Heart left ventricle (tissue), 16 donors: ENCODE results near the gene CELA3A. TPM values are rescaled to one million over a fixed set of nuclear protein-coding genes. Genes with fewer than 3 reads are reported as not detected.

Source experiments
- ATAC-seq, 4 donors: fragments of 200-7000 bp; cut with Tn5 transposase; one replicate each; pipeline ENCODE4 v1.9.1; 2020 to 2022; ENCODE audit warnings: moderate library complexity in 4 of 4, mild to moderate bottlenecking in 3 of 4, moderate number of reproducible peaks in 1 of 4
- DNase-seq, 5 donors: peaks; one replicate each; pipeline ENCODE4 v3.0.0-alpha.2; 2020
- H3K27ac ChIP-seq, 12 donors: fragments of 200-600 bp; sonication (generic) in 4 of 12; one replicate each; pipeline versions ENCODE4 v1.5.0 to v1.8.0; 2016 to 2022; ENCODE audit warnings: mild to moderate bottlenecking in 2 of 12
- H3K27me3 ChIP-seq, 9 donors: fragments of 200-600 bp; sonication (generic) in 2 of 9; one replicate each; pipeline versions ENCODE4 v1.5.1 to v1.8.0; 2016 to 2022; ENCODE audit warnings: mild to moderate bottlenecking in 3 of 9
- H3K36me3 ChIP-seq, 9 donors: fragments of 200-600 bp; sonication (generic) in 2 of 9; one replicate each; pipeline versions ENCODE4 v1.5.0 to v1.8.0; 2018 to 2022; ENCODE audit warnings: mild to moderate bottlenecking in 2 of 9
- H3K4me1 ChIP-seq, 12 donors: fragments of 200-600 bp; sonication (generic) in 4 of 12; one replicate each; pipeline versions ENCODE4 v1.5.0 to v1.8.0; 2016 to 2022; ENCODE audit warnings: mild to moderate bottlenecking in 3 of 12
- H3K4me3 ChIP-seq, 12 donors: fragments of 200-600 bp; sonication (generic) in 4 of 12; one replicate each; pipeline versions ENCODE4 v1.5.0 to v1.8.0; 2017 to 2022; ENCODE audit warnings: mild to moderate bottlenecking in 9 of 12, moderate library complexity in 4 of 12
- H3K9me3 ChIP-seq, 12 donors: fragments of 200-600 bp; sonication (generic) in 4 of 12; one replicate each; pipeline versions ENCODE4 v1.5.0 to v1.8.0; 2016 to 2022; ENCODE audit warnings: mild to moderate bottlenecking in 1 of 12
- CTCF ChIP-seq, 12 donors: fragments of 200-600 bp; sonication (generic) in 4 of 12; IDR thresholded peaks; one replicate each; pipeline versions ENCODE4 v1.5.0 to v1.8.0; 2018 to 2022; ENCODE audit warnings: antibody characterized with exemption in 12 of 12, mild to moderate bottlenecking in 5 of 12
- POLR2A ChIP-seq, 2 donors: fragments of 450-650 bp; IDR thresholded peaks; one replicate each; pipeline ENCODE4 v1.6.1; 2017; ENCODE audit warnings: antibody characterized with exemption in 2 of 2, mild to moderate bottlenecking in 2 of 2, moderate library complexity in 2 of 2
- WGBS, 4 donors: extraction: QIAGEN DNeasy Blood & Tissue Kit in 2 of 4; methylation state at CpG; one replicate each; pipeline versions ENCODE4 v1.1.5 to v1.1.7; 2013 to 2018; 5-methylcytosine and 5-hydroxymethylcytosine counted together
- intact Hi-C, 10 donors: fragments of 100-400 bp; cut with DNase I; formaldehyde crosslinking; loops; one replicate each; pipeline versions ENCODE4 v1.11.1 to v1.14.2; 2022
- polyA plus RNA-seq, 2 donors: library from polyadenylated mRNA; stranded (reverse); fragments of 200-250 nt; gene quantifications; one replicate each; pipeline ENCODE4 v1.2.3, GENCODE V29; 2013
- total RNA-seq, 9 donors: library from RNA; depleted of rRNA in 2 of 9; stranded (reverse); fragments of >200 nt in 2 of 9; fragmentation: NEBNext Ultra II Directional in 3 of 9; extraction: Animal tissue kit (Norgen Biotek cat#: 25700) in 3 of 9; gene quantifications; one replicate each; pipeline versions ENCODE4 v1.1.0 to v1.2.4, GENCODE V29; 2016 to 2023
- donor health status: ischemic (EF 13 %, LVEDD 7.1; RV severe dilation, severe dysfunction).
- donor health status: healthy with polysubstance abuse.
- donor health status: DM: no; HTN: yes; CAD: no.
- donor health status: DM: no; HTN: no; CAD: no.
- donor health status: ischemic (EF 25% LVEDD 6.9; RV normal size, moderate dysfunction).
- donor health status: ischemic (EF 25% LVEDD 5.7; RV mildly dilated, moderate dysfunction).
- donor health status: healthy.
- donor health status: DM: yes; HTN: yes; CAD: no.
- donor health status: ischemic (EF 35%, LVEDD 5.7; RV mildly dilated, moderate dysfunction).
- donor health status: nonischemic (EF 11% LVEDD 7.7; RV severe dilation, severe dysfunction).
- donor health status: DM: yes; HTN: yes; CAD: no.
- donor health status: PGD.
- donor health status: ischemic (EF 29% LVEDD 5.4; RV normal size, mild dysfunction).
- donor health status: nonischemic (EF 23%, LVEDD 6.1; RV moderate dilation, normal function).

The CELA3A gene
- total and polyA plus RNA-seq, 11 donors: 0.68 to 4.8 (median 3.1) TPM; not detected in 6

DNA sequence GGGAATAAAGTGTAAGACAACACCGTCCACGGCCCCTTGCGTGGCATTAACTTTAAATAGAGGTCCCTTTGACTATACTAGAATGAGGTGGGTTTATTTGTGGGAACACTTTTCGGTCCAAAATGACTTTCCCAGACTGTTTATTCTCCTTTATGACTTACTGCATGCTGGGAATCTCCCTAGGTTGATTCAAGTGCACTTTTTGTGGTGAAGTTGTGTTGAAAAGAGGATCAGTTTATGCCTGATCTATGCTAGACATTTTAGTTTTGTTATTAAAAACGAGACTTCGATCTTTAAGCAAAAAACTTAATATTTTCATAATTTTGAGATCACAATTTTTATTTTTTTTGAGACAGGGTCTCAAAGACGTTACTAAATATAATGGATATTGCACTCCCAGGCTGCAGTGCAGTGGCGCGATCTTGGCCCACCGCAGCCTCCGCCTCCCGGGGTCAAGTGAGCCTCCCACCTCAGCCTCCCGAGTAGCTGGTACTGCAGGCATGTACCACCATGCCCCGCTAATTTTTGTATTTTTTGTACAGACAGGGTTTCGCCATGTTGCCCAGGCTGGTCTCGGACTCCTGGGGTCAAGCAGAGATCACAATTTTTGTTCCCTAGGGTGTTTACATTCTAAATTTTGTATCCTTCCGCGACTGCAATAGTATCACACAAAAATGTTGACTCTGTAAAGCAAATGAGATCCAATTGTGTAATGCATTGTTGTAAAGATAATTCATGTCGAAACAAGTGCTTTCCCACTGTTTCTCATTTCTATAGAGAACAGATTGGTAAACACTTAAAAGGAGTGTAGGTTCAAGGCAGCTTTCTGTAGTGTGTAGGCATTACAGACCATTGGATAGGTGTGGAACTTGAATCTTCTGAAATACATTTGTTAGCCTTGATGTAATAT is 52.7 kb downstream of the CELA3A start:
- 45 to 56% (median 49%) methylated on average over 19 of the region's 19 CpGs for WGBS, 4 donors
- H3K27me3 ChIP-seq: no peaks in the 10 kb centered on the region
- intact Hi-C loops: loop anchor here in 2 of 10 donors (2.0 kb wide), 1 partner anchor 29 kb away; no protein-coding TSS in a partner anchor

DNA sequence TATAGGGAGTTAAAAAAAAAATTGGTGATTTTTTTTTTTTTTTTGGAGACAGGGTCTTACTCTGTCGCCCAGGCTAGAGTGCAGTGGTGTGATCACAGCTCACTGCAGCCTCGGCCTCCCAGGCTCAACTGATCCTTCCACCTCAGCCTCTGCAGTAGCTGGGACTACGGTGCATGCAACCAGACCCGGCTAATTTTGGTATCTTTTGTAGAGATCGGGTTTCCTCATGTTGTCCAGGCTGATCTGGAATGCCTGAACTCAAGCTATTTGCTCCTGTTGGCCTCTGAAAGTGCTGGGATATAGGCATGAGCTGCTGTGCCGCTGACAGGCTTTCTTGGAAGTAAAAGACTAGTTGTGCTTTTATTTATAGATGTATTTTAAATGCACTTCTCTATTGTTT is 54.0 kb downstream of the CELA3A start:
- TF ChIP-seq POLR2A (IDR thresholded peaks at IDR 0.05) (no peak), CTCF (IDR thresholded peaks at IDR 0.05) (no peak)
- Histone ChIP-seq H3K4me3 (peak overlapping the region in 5 of 12 donors; percentile 3 to 30 (median 11)), H3K9me3 (no peaks in the 10 kb centered on the region), H3K4me1 (peaks cover 13 to 73% (median 56%) of the 10 kb centered on the region in 12 donors), H3K36me3 (peaks cover 0 to 41% (median 0%) of the 10 kb centered on the region in 9 donors), H3K27ac (peak overlapping the region in 5 of 12 donors; percentile 0 to 39 (median 32)), H3K27me3 (no peaks in the 10 kb centered on the region)
- DNase-seq (no peak), ATAC-seq (no peak)
- intact Hi-C loops: no loop called here
- WGBS, 4 donors: 23 to 45% (median 42%) methylated on average over 6 of the region's 6 CpGs

More for the DNA sequence above, 52.7 kb downstream of the CELA3A start:
- DNase-seq: no peak
- Histone ChIP-seq H3K9me3 (no peaks in the 10 kb centered on the region), H3K4me1 (peaks cover 12 to 63% (median 48%) of the 10 kb centered on the region in 12 donors), H3K4me3 (peak overlapping the region; percentile 57 to 98 (median 78)), H3K36me3 (peaks cover 0 to 30% (median 0%) of the 10 kb centered on the region in 9 donors), H3K27ac (peak overlapping the region; percentile 94 to 100 (median 98))
- no peak for TF ChIP-seq POLR2A (IDR thresholded peaks at IDR 0.05)
- TF ChIP-seq CTCF (IDR thresholded peaks at IDR 0.05): no peak
- no peak for ATAC-seq

- Histone ChIP-seq H3K4me3 (peak overlapping the region in 5 of 12 donors; percentile 0 to 38 (median 6)), H3K4me1 (peaks cover 17 to 79% (median 60%) of the 10 kb centered on the region in 12 donors), H3K27me3 (no peaks in the 10 kb centered on the region), H3K36me3 (peaks cover 0 to 41% (median 0%) of the 10 kb centered on the region in 9 donors), H3K27ac (peak overlapping the region in 6 of 12 donors; percentile 0 to 39 (median 18)), H3K9me3 (no peaks in the 10 kb centered on the region)
- DNase-seq: no peak
- intact Hi-C loops: no loop called here
- WGBS, 4 donors: 13 to 25% (median 21%) methylated on average over 1 of the region's 1 CpG
- no peak for ATAC-seq
- TF ChIP-seq POLR2A (IDR thresholded peaks at IDR 0.05): no peak
- TF ChIP-seq CTCF (IDR thresholded peaks at IDR 0.05): no peak
Measured at GRCh38 chr1:22056043-22056442, 54.6 kb downstream of the CELA3A start.

DNA sequence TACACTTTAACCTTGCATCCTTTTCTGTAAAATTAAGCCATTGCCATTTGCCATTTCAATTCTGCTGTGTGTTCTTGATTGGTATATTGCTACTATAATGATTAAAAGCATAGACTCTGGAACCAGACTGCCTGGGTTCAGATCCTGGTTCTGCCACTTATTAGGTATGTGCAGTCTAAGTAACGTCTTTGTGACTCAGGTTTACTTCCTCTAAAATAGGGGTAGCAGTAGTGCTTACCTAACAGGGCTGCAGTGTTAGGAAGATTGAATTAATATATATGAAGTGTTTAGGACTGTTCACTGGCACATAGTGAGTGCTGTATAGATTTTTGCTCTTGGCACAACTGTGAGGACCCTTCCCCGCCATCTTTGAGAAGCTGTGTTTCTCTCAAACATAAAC is 55.5 kb downstream of the CELA3A start:
- Histone ChIP-seq H3K27ac (peak overlapping the region in 5 of 12 donors; percentile 0 to 39 (median 29)), H3K4me1 (peaks cover 17 to 86% (median 67%) of the 10 kb centered on the region in 12 donors), H3K36me3 (peaks cover 0 to 41% (median 0%) of the 10 kb centered on the region in 9 donors), H3K4me3 (peak overlapping the region in 3 of 12 donors; percentile 0 to 38 (median 0)), H3K9me3 (no peaks in the 10 kb centered on the region), H3K27me3 (no peaks in the 10 kb centered on the region)
- ATAC-seq (no peak), DNase-seq (no peak)
- WGBS, 4 donors: 49 to 53% (median 51%) methylated on average over 2 of the region's 2 CpGs
- TF ChIP-seq CTCF (IDR thresholded peaks at IDR 0.05) (no peak), POLR2A (IDR thresholded peaks at IDR 0.05) (no peak)
- intact Hi-C loops: no loop called here
